ENCODE measurements around the gene BORCS8. TPM values are rescaled to one million over a fixed set of nuclear protein-coding genes. Genes with fewer than 3 reads are reported as not detected.
"Not testable (repeated sequence)": the region's sequence is repeated elsewhere in the genome, so short reads cannot be mapped to it uniquely, and the experiment has no call there.

The BORCS8 gene
- polyA plus RNA-seq, 1 of the 3 experiments (the other 2 are of a cell fraction) = 36.4 TPM

GRCh38 chr19:19148504-19148903, 43.4 kb downstream of the BORCS8 start:
- H3K4me1 ChIP-seq (ENCODE audit: control insufficient read depth in 1 of 2, insufficient read depth in 2 of 2, low read depth in 1 of 2, low read length in 1 of 2); H3K36me3 ChIP-seq (replicated peaks in 1 of 2; ENCODE audit: control insufficient read depth in 1 of 2, insufficient read depth in 2 of 2, low read length in 1 of 2); H3K9ac ChIP-seq; H3F3A ChIP-seq (replicated peaks; ENCODE audit: insufficient read depth); H3K4me2 ChIP-seq; DNase-seq; H2AFZ ChIP-seq (ENCODE audit: low read depth); H4K20me1 ChIP-seq (ENCODE audit: insufficient read depth); H3K4me3 ChIP-seq (ENCODE audit: low read depth in 2 of 2, low read length in 1 of 2); H3K27ac ChIP-seq (ENCODE audit: low read depth in 2 of 2, low read length in 1 of 2); POLR2A ChIA-PET; H3K9me3 ChIP-seq; H3K79me2 ChIP-seq (ENCODE audit: insufficient read depth); H3K27me3 ChIP-seq (ENCODE audit: insufficient read depth); H3K9me2 ChIP-seq: not testable (repeated sequence)
- CTCF ChIA-PET = interaction anchor here (0.9 to 5.3 kb wide), 4 partner anchors 8 to 194 kb away, joined by 3 to 99 read pairs (median 45); partner anchors contain the start of gene MEF2B
- over 99% methylated on average over 8 of the region's 8 CpGs for WGBS (ENCODE audit: low lambda C conversion rate)

- no peak overlapping the region for H3K9ac ChIP-seq
- no peak overlapping the region for H3K27ac ChIP-seq (ENCODE audit: low read depth in 2 of 2, low read length in 1 of 2)
- DNase-seq = no peak
- ChIA-PET POLR2A (no interaction called here), CTCF (interaction anchor here (0.6 to 5.3 kb wide), 14 partner anchors 9 to 343 kb away, joined by 3 to 99 read pairs (median 5); partner anchors contain the start of genes BORCS8, MEF2B, RFXANK and SLC25A42)
- no peak overlapping the region for H3K4me2 ChIP-seq
- H3F3A ChIP-seq (replicated peaks; ENCODE audit: insufficient read depth) = no peaks in the 10 kb centered on the region
- WGBS (ENCODE audit: low lambda C conversion rate) = no CpG with 5 or more reads among the region's 5 CpGs
- no peaks in the 10 kb centered on the region for H4K20me1 ChIP-seq (ENCODE audit: insufficient read depth)
- H3K9me3 ChIP-seq = no peaks in the 10 kb centered on the region
- no peaks in the 10 kb centered on the region; a peak in 1 of 4 replicates for H3K4me1 ChIP-seq (ENCODE audit: control insufficient read depth in 1 of 2, insufficient read depth in 2 of 2, low read depth in 1 of 2, low read length in 1 of 2)
- H3K9me2 ChIP-seq = no peaks in the 10 kb centered on the region
- no peaks in the 10 kb centered on the region for H3K27me3 ChIP-seq (ENCODE audit: insufficient read depth)
- no peaks in the 10 kb centered on the region for H3K36me3 ChIP-seq (replicated peaks in 1 of 2; ENCODE audit: control insufficient read depth in 1 of 2, insufficient read depth in 2 of 2, low read length in 1 of 2)
- TF ChIP-seq FOXJ3 (CRISPR knock-in tag; IDR thresholded peaks at IDR 0.05) = no peak
- TF ChIP-seq ZBTB33 (IDR thresholded peaks at IDR 0.05; ENCODE audit: borderline replicate concordance, low read depth) = no peak
- no peak for TF ChIP-seq EP300 (IDR thresholded peaks at IDR 0.05; ENCODE audit: borderline replicate concordance in 1 of 2, low read depth in 1 of 2, low read length in 1 of 2)
- no peak for TF ChIP-seq RFX5 (IDR thresholded peaks at IDR 0.05; ENCODE audit: low read length)
- no peak for TF ChIP-seq REST (IDR thresholded peaks at IDR 0.05; ENCODE audit: low read depth, low read length)
- TF ChIP-seq USF2 (IDR thresholded peaks at IDR 0.05; ENCODE audit: borderline replicate concordance, low read depth, low read length) = no peak
- no peak for TF ChIP-seq YY1 (IDR thresholded peaks at IDR 0.05; ENCODE audit: low read depth)
- no peak overlapping the region for H2AFZ ChIP-seq (ENCODE audit: low read depth)
- H3K4me3 ChIP-seq (ENCODE audit: low read depth in 2 of 2, low read length in 1 of 2) = no peak overlapping the region
- H3K79me2 ChIP-seq (ENCODE audit: insufficient read depth) = no peaks in the 10 kb centered on the region
Observed at GRCh38 chr19:19147344-19147743, 44.6 kb downstream of the BORCS8 start.
